DOHH2 (cell line): ENCODE results near the gene MYL6.

ENCODE experiments used
- H3F3A ChIP-seq: fragments of 200-600 bp; sonication (generic), shearing (Covaris generic); 2 replicates; pipeline ENCODE4 v1.6.0; 2016; ENCODE audit warnings: antibody characterized with exemption, mild to moderate bottlenecking; ENCODE audit not compliant: control insufficient read depth, insufficient read depth
- H3K27ac ChIP-seq: fragments of 200-600 bp; sonication (generic); 2 replicates; pipeline ENCODE4 v1.5.1; 2014; ENCODE audit warnings: low read depth, mild to moderate bottlenecking, low read length, moderate library complexity
- H3K27me3 ChIP-seq: fragments of 200-600 bp; sonication (generic); 2 replicates; pipeline ENCODE4 v1.6.1; 2014; ENCODE audit warnings: mild to moderate bottlenecking, low read length, mixed read lengths; ENCODE audit not compliant: control insufficient read depth
- H3K36me3 ChIP-seq: fragments of 200-600 bp; sonication (generic); 2 replicates; pipeline ENCODE4 v1.6.1; 2014; ENCODE audit warnings: mild to moderate bottlenecking, low read length, moderate library complexity, mixed read lengths; ENCODE audit not compliant: control insufficient read depth
- H3K4me1 ChIP-seq: fragments of 200-600 bp; sonication (generic); 2 replicates; pipeline ENCODE4 v1.6.1; 2014; ENCODE audit warnings: mild to moderate bottlenecking, low read length, mixed read lengths; ENCODE audit not compliant: control insufficient read depth
- H3K4me2 ChIP-seq: fragments of 200-600 bp; sonication (generic); 2 replicates; pipeline ENCODE4 v1.6.0; 2014; ENCODE audit warnings: mild to moderate bottlenecking, low read length, moderate library complexity
- H3K4me3 ChIP-seq: fragments of 200-600 bp; sonication (generic); 2 replicates; pipeline ENCODE4 v1.5.1; 2014; ENCODE audit warnings: mild to moderate bottlenecking, low read length, mixed read lengths
- H3K79me2 ChIP-seq: fragments of 200-600 bp; sonication (generic); 2 replicates; pipeline ENCODE4 v1.6.1; 2014; ENCODE audit warnings: mild to moderate bottlenecking, low read length, mixed read lengths; ENCODE audit not compliant: control insufficient read depth
- H3K9me2 ChIP-seq: fragments of 200-600 bp; sonication (generic); replicated peaks from 2 replicates; pipeline ENCODE4 v1.6.1; 2014; ENCODE audit warnings: mild to moderate bottlenecking, low read length, mixed read lengths; ENCODE audit not compliant: control insufficient read depth
- H3K9me3 ChIP-seq: fragments of 200-600 bp; sonication (generic); 2 replicates; pipeline ENCODE4 v1.6.1; 2014; ENCODE audit warnings: antibody characterized with exemption, low read length, mixed read lengths; ENCODE audit not compliant: control insufficient read depth, insufficient read depth
- H4K20me1 ChIP-seq: fragments of 200-600 bp; sonication (generic); 2 replicates; pipeline ENCODE4 v1.6.0; 2014; ENCODE audit warnings: low read depth, mild to moderate bottlenecking, antibody characterized with exemption, low read length, moderate library complexity; ENCODE audit not compliant: control insufficient read depth, insufficient read depth
- EZH2phosphoT487 ChIP-seq: fragments of 200-600 bp; sonication (generic); IDR thresholded peaks from 2 replicates; pipeline ENCODE4 v1.6.1; 2017; ENCODE audit warnings: borderline replicate concordance, mild to moderate bottlenecking, antibody characterized with exemption, low read length, moderate library complexity, mixed read lengths
- TF ChIP-seq, protein P1 (sequence below): fragments of 200-600 bp; sonication (generic); IDR thresholded peaks from one replicate; pipeline ENCODE4 v1.5.1; 2014; ENCODE audit warnings: antibody characterized with exemption, mild to moderate bottlenecking, low read depth, low read length; ENCODE audit not compliant: poor library complexity, severe bottlenecking

Gene MYL6

DNA sequence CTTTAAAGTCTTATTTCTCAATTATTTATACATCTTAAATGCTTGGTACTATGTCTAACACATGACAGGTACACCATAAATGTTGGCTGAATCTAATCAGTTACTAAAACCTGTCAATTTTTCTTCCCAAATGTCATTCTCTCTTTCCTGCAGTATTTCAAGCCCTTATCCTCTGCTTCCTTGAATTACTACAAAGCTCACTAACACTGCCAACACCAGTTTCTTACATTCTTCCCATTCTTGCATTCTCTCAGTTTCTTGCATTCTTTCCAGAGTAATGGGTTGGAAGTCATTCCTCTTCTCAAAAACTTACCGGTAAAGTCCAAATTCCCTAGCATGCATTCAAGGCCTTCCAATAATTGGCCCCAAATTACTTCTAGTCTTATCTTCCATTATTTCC lies 40.7 kb downstream of the MYL6 start:
- H3K27ac ChIP-seq: no peak overlapping the region
- H3K4me3 ChIP-seq: no peak overlapping the region
- H3K36me3 ChIP-seq: no peaks in the 10 kb centered on the region
- no peaks in the 10 kb centered on the region for H3K79me2 ChIP-seq
- H3K4me1 ChIP-seq: peaks cover 5% of the 10 kb centered on the region; the same call in 1 of the 2 replicates
- no peak overlapping the region for H3K4me2 ChIP-seq
- H3K9me2 ChIP-seq: no peaks in the 10 kb centered on the region
- no peaks in the 10 kb centered on the region for H3K9me3 ChIP-seq
- TF ChIP-seq, protein P1, sequence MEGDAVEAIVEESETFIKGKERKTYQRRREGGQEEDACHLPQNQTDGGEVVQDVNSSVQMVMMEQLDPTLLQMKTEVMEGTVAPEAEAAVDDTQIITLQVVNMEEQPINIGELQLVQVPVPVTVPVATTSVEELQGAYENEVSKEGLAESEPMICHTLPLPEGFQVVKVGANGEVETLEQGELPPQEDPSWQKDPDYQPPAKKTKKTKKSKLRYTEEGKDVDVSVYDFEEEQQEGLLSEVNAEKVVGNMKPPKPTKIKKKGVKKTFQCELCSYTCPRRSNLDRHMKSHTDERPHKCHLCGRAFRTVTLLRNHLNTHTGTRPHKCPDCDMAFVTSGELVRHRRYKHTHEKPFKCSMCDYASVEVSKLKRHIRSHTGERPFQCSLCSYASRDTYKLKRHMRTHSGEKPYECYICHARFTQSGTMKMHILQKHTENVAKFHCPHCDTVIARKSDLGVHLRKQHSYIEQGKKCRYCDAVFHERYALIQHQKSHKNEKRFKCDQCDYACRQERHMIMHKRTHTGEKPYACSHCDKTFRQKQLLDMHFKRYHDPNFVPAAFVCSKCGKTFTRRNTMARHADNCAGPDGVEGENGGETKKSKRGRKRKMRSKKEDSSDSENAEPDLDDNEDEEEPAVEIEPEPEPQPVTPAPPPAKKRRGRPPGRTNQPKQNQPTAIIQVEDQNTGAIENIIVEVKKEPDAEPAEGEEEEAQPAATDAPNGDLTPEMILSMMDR: no peak
- TF ChIP-seq EZH2phosphoT487: no peak
- peaks cover 7% of the 10 kb centered on the region; the same call in 1 of the 2 replicates for H3F3A ChIP-seq
- no peaks in the 10 kb centered on the region for H4K20me1 ChIP-seq
- no peaks in the 10 kb centered on the region for H3K27me3 ChIP-seq

DNA sequence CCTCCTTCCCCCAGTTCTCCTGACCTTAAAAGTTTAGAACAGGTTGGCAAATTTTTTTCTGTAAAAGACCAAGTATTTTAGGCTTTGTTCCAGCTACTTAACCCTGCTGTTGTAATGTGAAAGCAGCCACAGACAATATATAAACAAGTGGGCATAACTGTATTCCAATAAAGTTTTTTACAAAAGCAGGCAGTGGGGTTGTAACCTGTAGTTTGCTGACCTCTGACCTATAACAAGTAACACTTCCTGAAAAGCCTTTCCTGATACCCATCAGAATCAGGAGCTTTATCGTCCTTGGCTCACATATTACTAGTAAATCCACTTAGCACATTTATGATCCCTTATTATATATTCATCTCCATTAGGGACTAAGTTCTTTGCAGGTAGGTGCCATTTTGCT lies 44.2 kb downstream of the MYL6 start:
- H3K9me2 ChIP-seq: no peaks in the 10 kb centered on the region
- H4K20me1 ChIP-seq: no peaks in the 10 kb centered on the region
- no peak overlapping the region for H3K27ac ChIP-seq
- peaks cover 30% of the 10 kb centered on the region for H3K36me3 ChIP-seq
- no peaks in the 10 kb centered on the region for H3K9me3 ChIP-seq
- H3K4me1 ChIP-seq: peaks cover 10% of the 10 kb centered on the region
- no peak overlapping the region for H3K4me3 ChIP-seq
- no peaks in the 10 kb centered on the region for H3K79me2 ChIP-seq
- no peaks in the 10 kb centered on the region for H3K27me3 ChIP-seq
- TF ChIP-seq, protein P1: no peak
- no peak for TF ChIP-seq EZH2phosphoT487
- peaks cover 4% of the 10 kb centered on the region for H3F3A ChIP-seq
- H3K4me2 ChIP-seq: no peak overlapping the region

DNA sequence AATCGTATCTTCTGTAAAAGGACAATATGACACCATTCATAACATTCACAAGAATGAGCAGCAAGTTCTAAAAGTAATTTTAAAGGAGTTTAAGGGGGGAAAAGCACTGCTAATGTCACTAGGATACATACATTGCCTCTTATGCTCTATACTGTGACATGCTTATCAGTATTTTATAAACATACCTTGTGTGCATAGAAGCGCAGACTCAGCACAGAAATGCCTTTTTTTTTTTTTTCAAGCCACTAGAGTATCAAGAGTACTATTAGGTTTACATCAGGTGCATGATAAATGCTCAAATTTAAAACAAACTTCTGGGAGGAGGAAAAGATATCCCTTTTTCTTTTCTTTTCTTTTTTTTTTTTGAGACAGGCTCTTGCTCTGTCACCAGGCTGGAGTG lies 44.7 kb downstream of the MYL6 start:
- Histone ChIP-seq H3F3A (peaks cover 4% of the 10 kb centered on the region), H3K9me3 (no peaks in the 10 kb centered on the region), H3K4me1 (peaks cover 14% of the 10 kb centered on the region), H3K27me3 (no peaks in the 10 kb centered on the region), H3K79me2 (no peaks in the 10 kb centered on the region), H4K20me1 (no peaks in the 10 kb centered on the region), H3K4me2 (no peak overlapping the region), H3K9me2 (no peaks in the 10 kb centered on the region), H3K36me3 (peaks cover 35% of the 10 kb centered on the region), H3K27ac (no peak overlapping the region), H3K4me3 (no peak overlapping the region)
- TF ChIP-seq, protein P1: no peak
- TF ChIP-seq EZH2phosphoT487: no peak

DNA sequence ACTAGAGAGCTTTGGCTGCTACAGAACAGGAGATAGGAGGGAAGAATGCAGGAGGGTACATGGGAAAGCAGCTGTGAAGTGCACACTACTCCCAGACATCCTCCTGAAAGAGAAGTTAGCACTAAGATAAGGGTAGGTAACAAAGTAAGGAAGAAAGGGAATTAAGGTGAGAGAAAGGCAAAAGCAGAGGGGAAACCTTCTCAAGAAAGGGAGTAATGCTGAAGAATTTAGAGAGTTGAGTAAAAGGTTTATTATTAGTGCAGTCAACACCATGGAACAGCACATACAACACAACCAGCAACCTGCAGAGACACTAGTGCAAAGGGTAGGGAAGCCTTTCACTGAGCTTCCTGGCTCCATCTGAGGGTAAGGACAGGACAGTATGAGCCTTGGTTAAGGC lies 46.1 kb downstream of the MYL6 start:
- H4K20me1 ChIP-seq: no peaks in the 10 kb centered on the region
- TF ChIP-seq, protein P1: no peak
- TF ChIP-seq EZH2phosphoT487: no peak
- peaks cover 26% of the 10 kb centered on the region for H3K4me1 ChIP-seq
- H3F3A ChIP-seq: peaks cover 8% of the 10 kb centered on the region
- H3K9me2 ChIP-seq: no peaks in the 10 kb centered on the region
- peaks cover 38% of the 10 kb centered on the region for H3K36me3 ChIP-seq
- no peak overlapping the region for H3K27ac ChIP-seq
- no peak overlapping the region for H3K4me3 ChIP-seq
- no peaks in the 10 kb centered on the region for H3K9me3 ChIP-seq
- no peaks in the 10 kb centered on the region for H3K79me2 ChIP-seq
- no peaks in the 10 kb centered on the region for H3K27me3 ChIP-seq
- no peak overlapping the region for H3K4me2 ChIP-seq
